Vagina (tissue), 2 donors: ENCODE data around the gene PHLPP1. TPM values are rescaled to one million over a fixed set of nuclear protein-coding genes. Genes with fewer than 3 reads are reported as not detected.

ENCODE experiments used
- DNase-seq, 2 donors: peaks; one replicate each; pipeline ENCODE4 v3.0.0-alpha.2; 2017; ENCODE audit errors: extremely low spot score in 2 of 2
- H3K27ac ChIP-seq: fragments of 200-600 bp; sonication (generic); one replicate; pipeline ENCODE4 v1.5.1; 2019
- H3K27me3 ChIP-seq: fragments of 200-600 bp; sonication (generic); one replicate; pipeline ENCODE4 v1.5.1; 2019
- H3K36me3 ChIP-seq, 2 donors: fragments of 200-600 bp; sonication (generic); one replicate each; pipeline ENCODE4 v1.5.1; 2017 to 2019
- H3K4me1 ChIP-seq: fragments of 200-600 bp; sonication (generic); one replicate; pipeline ENCODE4 v1.5.1; 2019
- H3K4me3 ChIP-seq, 2 donors: fragments of 200-600 bp; sonication (generic); 1 replicate in 1 of 2; 2 replicates in 1 of 2; pipeline ENCODE4 v1.5.1; 2016 to 2019
- H3K9me3 ChIP-seq: fragments of 200-600 bp; sonication (generic); one replicate; pipeline ENCODE4 v1.5.1; 2019
- POLR2A ChIP-seq, 2 donors: fragments of 450-650 bp; IDR thresholded peaks; one replicate each; pipeline ENCODE4 v1.6.1; 2017; ENCODE audit warnings: antibody characterized with exemption in 2 of 2, mild to moderate bottlenecking in 2 of 2, moderate library complexity in 2 of 2
- POLR2AphosphoS5 ChIP-seq, 2 donors: sonication (generic); formaldehyde crosslinking; IDR thresholded peaks; one replicate each; pipeline ENCODE4 v1.9.0; 2017; ENCODE audit warnings: antibody characterized with exemption in 2 of 2, mild to moderate bottlenecking in 2 of 2, low read depth in 1 of 2; ENCODE audit not compliant: insufficient read depth in 1 of 2
- intact Hi-C: fragments of 100-400 bp; cut with DNase I; formaldehyde crosslinking; loops from one replicate; pipeline ENCODE4 v1.15.1; 2023
- total RNA-seq: library from RNA; depleted of rRNA; stranded (reverse); fragments of >200 nt; gene quantifications from one replicate; pipeline ENCODE4 v1.2.3, GENCODE V29; 2016
- TF ChIP-seq, protein P1 (sequence below), 3 experiments: fragments of 450-650 bp in 2 of 3; fragments of 200-600 bp in 1 of 3; sonication (generic) in 1 of 3; IDR thresholded peaks; one replicate each; pipeline ENCODE4 v1.5.1; 2017 to 2019; ENCODE audit warnings: antibody characterized with exemption in 3 of 3, mild to moderate bottlenecking in 2 of 3, moderate library complexity in 2 of 3

Gene PHLPP1
- total RNA-seq, 1 donor from 2014 or later = 20.6 TPM

DNA sequence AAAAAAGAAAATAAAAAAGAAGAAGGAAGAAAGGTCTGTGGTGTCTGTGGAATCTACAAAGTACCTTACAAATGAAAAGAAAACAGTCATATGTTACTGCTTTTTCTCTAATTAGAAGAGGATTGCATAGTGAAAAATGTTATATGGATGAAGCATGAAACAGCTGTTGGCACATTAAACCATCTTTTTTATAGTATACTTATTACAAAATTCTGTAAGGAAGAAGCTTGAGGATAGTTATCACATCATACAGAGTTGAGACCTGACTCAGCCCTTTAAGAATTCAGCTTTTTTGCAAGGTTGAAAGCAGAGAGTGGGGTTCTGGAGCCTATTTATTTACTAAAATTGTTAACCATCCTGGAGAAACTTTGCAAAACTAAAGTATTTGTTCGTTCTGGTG lies 222.7 kb downstream of the PHLPP1 start:
- H3K4me3 ChIP-seq = no peak overlapping the region
- DNase-seq = no peak
- no peak overlapping the region for H3K27ac ChIP-seq
- no peaks in the 10 kb centered on the region for H3K27me3 ChIP-seq
- TF ChIP-seq, protein P1, sequence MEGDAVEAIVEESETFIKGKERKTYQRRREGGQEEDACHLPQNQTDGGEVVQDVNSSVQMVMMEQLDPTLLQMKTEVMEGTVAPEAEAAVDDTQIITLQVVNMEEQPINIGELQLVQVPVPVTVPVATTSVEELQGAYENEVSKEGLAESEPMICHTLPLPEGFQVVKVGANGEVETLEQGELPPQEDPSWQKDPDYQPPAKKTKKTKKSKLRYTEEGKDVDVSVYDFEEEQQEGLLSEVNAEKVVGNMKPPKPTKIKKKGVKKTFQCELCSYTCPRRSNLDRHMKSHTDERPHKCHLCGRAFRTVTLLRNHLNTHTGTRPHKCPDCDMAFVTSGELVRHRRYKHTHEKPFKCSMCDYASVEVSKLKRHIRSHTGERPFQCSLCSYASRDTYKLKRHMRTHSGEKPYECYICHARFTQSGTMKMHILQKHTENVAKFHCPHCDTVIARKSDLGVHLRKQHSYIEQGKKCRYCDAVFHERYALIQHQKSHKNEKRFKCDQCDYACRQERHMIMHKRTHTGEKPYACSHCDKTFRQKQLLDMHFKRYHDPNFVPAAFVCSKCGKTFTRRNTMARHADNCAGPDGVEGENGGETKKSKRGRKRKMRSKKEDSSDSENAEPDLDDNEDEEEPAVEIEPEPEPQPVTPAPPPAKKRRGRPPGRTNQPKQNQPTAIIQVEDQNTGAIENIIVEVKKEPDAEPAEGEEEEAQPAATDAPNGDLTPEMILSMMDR (IDR thresholded peaks at IDR 0.05) = no peak
- TF ChIP-seq POLR2AphosphoS5 (IDR thresholded peaks at IDR 0.05; ENCODE audit: insufficient read depth in 1 of 2, low read depth in 1 of 2) (no peak), POLR2A (IDR thresholded peaks at IDR 0.05) (no peak)
- intact Hi-C loops = no loop called here
- H3K9me3 ChIP-seq = no peaks in the 10 kb centered on the region
- peaks cover 29% of the 10 kb centered on the region for H3K4me1 ChIP-seq
- H3K36me3 ChIP-seq = no peaks in the 10 kb centered on the region

GRCh38 chr18:62938487-62938886 lies 223.1 kb downstream of the PHLPP1 start:
- H3K27me3 ChIP-seq = no peaks in the 10 kb centered on the region
- peaks cover 0 to 2% of the 10 kb centered on the region in 2 donors for H3K36me3 ChIP-seq
- no peak overlapping the region for H3K4me3 ChIP-seq
- no peak for DNase-seq
- no peak overlapping the region for H3K27ac ChIP-seq
- H3K9me3 ChIP-seq = no peaks in the 10 kb centered on the region
- peaks cover 29% of the 10 kb centered on the region for H3K4me1 ChIP-seq
- intact Hi-C loops = no loop called here
- TF ChIP-seq, protein P1 (IDR thresholded peaks at IDR 0.05) = no peak
- TF ChIP-seq POLR2A (IDR thresholded peaks at IDR 0.05) = no peak
- TF ChIP-seq POLR2AphosphoS5 (IDR thresholded peaks at IDR 0.05; ENCODE audit: insufficient read depth in 1 of 2, low read depth in 1 of 2) = no peak

DNA sequence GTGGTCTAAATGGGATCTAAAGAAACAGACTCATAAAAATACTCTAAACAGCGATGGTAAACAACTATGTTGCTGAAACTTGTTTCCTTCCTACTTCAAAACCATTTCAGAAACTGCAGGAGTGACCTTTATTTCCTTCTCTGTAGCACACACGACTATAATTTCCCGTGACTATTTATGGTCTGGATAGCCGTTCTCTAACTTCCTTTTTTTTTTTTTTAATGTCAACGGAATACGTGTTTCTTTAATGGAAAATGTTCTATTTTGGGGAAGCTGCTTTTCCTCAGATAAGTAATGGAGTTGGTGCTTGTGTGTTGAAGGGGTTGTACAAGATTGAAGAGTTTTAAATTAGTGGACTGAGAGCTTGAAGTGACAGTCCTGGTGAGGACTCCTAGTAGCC lies 224.1 kb downstream of the PHLPP1 start:
- DNase-seq = no peak
- no peaks in the 10 kb centered on the region for H3K27me3 ChIP-seq
- TF ChIP-seq POLR2AphosphoS5 (IDR thresholded peaks at IDR 0.05; ENCODE audit: insufficient read depth in 1 of 2, low read depth in 1 of 2) = peak in 1 of 2 donors; percentile 75
- TF ChIP-seq, protein P1 (IDR thresholded peaks at IDR 0.05) = no peak
- peaks cover 0 to 4% of the 10 kb centered on the region in 2 donors for H3K36me3 ChIP-seq
- H3K9me3 ChIP-seq = no peaks in the 10 kb centered on the region
- H3K4me3 ChIP-seq = no peak overlapping the region
- peak overlapping the region; percentile 36 for H3K27ac ChIP-seq
- intact Hi-C loops = no loop called here
- peaks cover 29% of the 10 kb centered on the region for H3K4me1 ChIP-seq

- Histone ChIP-seq H3K36me3 (peaks cover 0 to 4% of the 10 kb centered on the region in 2 donors), H3K27me3 (no peaks in the 10 kb centered on the region), H3K4me1 (peaks cover 29% of the 10 kb centered on the region), H3K4me3 (no peak overlapping the region), H3K27ac (no peak overlapping the region), H3K9me3 (no peaks in the 10 kb centered on the region)
- TF ChIP-seq POLR2A (IDR thresholded peaks at IDR 0.05) = no peak
- TF ChIP-seq, protein P1 (IDR thresholded peaks at IDR 0.05) = no peak
- no peak for TF ChIP-seq POLR2AphosphoS5 (IDR thresholded peaks at IDR 0.05; ENCODE audit: insufficient read depth in 1 of 2, low read depth in 1 of 2)
- intact Hi-C loops = no loop called here
- no peak for DNase-seq
Measured at GRCh38 chr18:62939926-62940325, 224.6 kb downstream of the PHLPP1 start.

DNA sequence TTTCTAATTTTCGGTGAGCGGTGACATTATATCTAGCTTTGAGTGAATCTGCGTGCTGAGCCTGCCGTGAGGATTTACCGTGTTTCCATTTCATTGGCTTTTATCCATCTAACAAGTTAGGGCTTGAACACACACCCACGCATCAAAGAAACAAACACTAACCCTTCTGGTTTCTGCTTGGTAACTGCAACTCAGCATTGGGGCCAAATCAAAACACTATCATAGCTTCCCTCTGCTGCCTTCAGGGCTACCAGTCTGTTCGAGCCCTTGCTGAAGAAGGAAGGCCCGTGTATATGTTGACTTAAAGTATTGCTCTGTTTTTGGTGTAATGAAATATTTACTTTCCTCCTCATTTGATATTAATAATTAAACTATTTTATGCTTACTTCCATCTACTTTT lies 227.2 kb downstream of the PHLPP1 start:
- Histone ChIP-seq H3K36me3 (peaks cover 0 to 19% of the 10 kb centered on the region in 2 donors), H3K4me3 (no peak overlapping the region), H3K9me3 (no peaks in the 10 kb centered on the region), H3K4me1 (peaks cover 17% of the 10 kb centered on the region), H3K27ac (no peak overlapping the region), H3K27me3 (no peaks in the 10 kb centered on the region)
- DNase-seq = no peak
- intact Hi-C loops = no loop called here
- TF ChIP-seq POLR2A (IDR thresholded peaks at IDR 0.05) (no peak), POLR2AphosphoS5 (IDR thresholded peaks at IDR 0.05; ENCODE audit: insufficient read depth in 1 of 2, low read depth in 1 of 2) (peak in 1 of 2 donors; percentile 27)
